IMR-90 (cell line): ENCODE data around the gene CD79A. TPM values are rescaled to one million over a fixed set of nuclear protein-coding genes. Genes with fewer than 3 reads are reported as not detected.

Experiments used
- ATAC-seq: fragments of 200-7000 bp; cut with Tn5 transposase; 2 replicates; pipeline ENCODE4 v1.9.1; 2020; ENCODE audit warnings: low read depth, mild to moderate bottlenecking, moderate library complexity
- BruUV-seq: library from RNA; stranded (reverse); fragments of 400-500 nt; replicated peaks from 2 replicates; lab custom pipeline; 2021; lab: Mats Ljungman, UMichigan
- CTCF ChIA-PET: fragments of 300-600 bp; formaldehyde crosslinking; extraction: SDS; loops from one replicate; lab custom pipeline; 2021; ENCODE audit warnings: antibody characterized with exemption; lab: Yijun Ruan, JAX
- POLR2A ChIA-PET: fragments of 300-600 bp; sonication (Branson Sonifier 250); formaldehyde crosslinking; loops from one replicate; lab custom pipeline; 2022; ENCODE audit warnings: antibody characterized with exemption; ENCODE audit not compliant: unreplicated experiment; lab: Charles Lee
- DNase-seq: peaks from one replicate; pipeline ENCODE4 v3.0.0; 2013
- H2AFZ ChIP-seq: replicated peaks from 2 replicates; pipeline ENCODE3; 2013; ENCODE audit warnings: low read length, mild to moderate bottlenecking; ENCODE audit not compliant: poor library complexity
- H2AK5ac ChIP-seq: 2 replicates; pipeline ENCODE4 v1.6.1; 2013; ENCODE audit warnings: low read depth, low read length, inconsistent platforms
- H2AK9ac ChIP-seq: replicated peaks from 2 replicates; pipeline ENCODE3; 2013; ENCODE audit warnings: mild to moderate bottlenecking, low read depth, low read length, moderate library complexity; ENCODE audit not compliant: poor library complexity
- H2BK120ac ChIP-seq: 2 replicates; pipeline ENCODE4 v1.6.1; 2013; ENCODE audit warnings: low read depth, low read length, inconsistent platforms
- H2BK15ac ChIP-seq: 3 replicates; pipeline ENCODE4 v1.6.1; 2013; ENCODE audit warnings: low read depth, low read length, inconsistent platforms
- H2BK20ac ChIP-seq: 2 replicates; pipeline ENCODE4 v1.6.1; 2013; ENCODE audit warnings: low read depth, mild to moderate bottlenecking, inconsistent platforms, low read length, moderate library complexity
- H2BK5ac ChIP-seq: 2 replicates; pipeline ENCODE4 v1.6.1; 2013; ENCODE audit warnings: mild to moderate bottlenecking, low read depth, low read length, inconsistent platforms; ENCODE audit not compliant: poor library complexity, severe bottlenecking
- H3K14ac ChIP-seq: replicated peaks from 2 replicates; pipeline ENCODE4 v1.6.1; 2013; ENCODE audit warnings: low read depth, low read length, inconsistent platforms
- H3K18ac ChIP-seq: 2 replicates; pipeline ENCODE4 v1.6.1; 2013; ENCODE audit warnings: low read depth, low read length, control low read depth
- H3K23ac ChIP-seq: 2 replicates; pipeline ENCODE4 v1.6.1; 2013; ENCODE audit warnings: low read depth, low read length, inconsistent platforms
- H3K27ac ChIP-seq: 2 replicates; pipeline ENCODE4 v1.5.1; 2013; ENCODE audit warnings: mild to moderate bottlenecking, control low read depth, low read length; ENCODE audit not compliant: insufficient read depth
- H3K27me3 ChIP-seq: 2 replicates; pipeline ENCODE4 v1.6.1; 2013; ENCODE audit warnings: low read length; ENCODE audit not compliant: control insufficient read depth, insufficient read depth
- H3K36me3 ChIP-seq: 2 replicates; pipeline ENCODE4 v1.6.1; 2013; ENCODE audit warnings: low read length, mixed read lengths; ENCODE audit not compliant: control insufficient read depth, insufficient read depth
- H3K4ac ChIP-seq: 2 replicates; pipeline ENCODE4 v1.6.1; 2013; ENCODE audit warnings: low read depth, low read length, inconsistent platforms
- H3K4me1 ChIP-seq: 2 replicates; pipeline ENCODE4 v1.6.1; 2013; ENCODE audit warnings: low read length, mixed read lengths; ENCODE audit not compliant: control insufficient read depth, insufficient read depth
- H3K4me2 ChIP-seq: 2 replicates; pipeline ENCODE4 v1.6.1; 2013; ENCODE audit warnings: low read depth, mild to moderate bottlenecking, control low read depth, low read length, moderate library complexity
- H3K4me3 ChIP-seq: 2 replicates; pipeline ENCODE4 v1.5.1; 2013; ENCODE audit warnings: low read depth, mild to moderate bottlenecking, control low read depth, low read length, moderate library complexity; ENCODE audit not compliant: insufficient read depth
- H3K56ac ChIP-seq: 2 replicates; pipeline ENCODE4 v1.6.1; 2013; ENCODE audit warnings: low read length, inconsistent platforms; ENCODE audit not compliant: insufficient read depth; ENCODE audit errors: extremely low read depth
- H3K79me1 ChIP-seq, 2 experiments: 2 replicates each; pipeline ENCODE4 v1.6.1; 2013; ENCODE audit warnings: low read length in 2 of 2, inconsistent platforms in 1 of 2, low read depth in 1 of 2
- H3K9ac ChIP-seq: 2 replicates; pipeline ENCODE4 v1.6.1; 2013; ENCODE audit warnings: low read depth, low read length, control low read depth
- H3K9me1 ChIP-seq: 2 replicates; pipeline ENCODE4 v1.6.1; 2013; ENCODE audit warnings: low read length, inconsistent platforms; ENCODE audit not compliant: insufficient read depth
- H3K9me3 ChIP-seq: 2 replicates; pipeline ENCODE4 v1.6.1; 2013; ENCODE audit warnings: low read length; ENCODE audit not compliant: control insufficient read depth, insufficient read depth
- H4K20me1 ChIP-seq: 2 replicates; pipeline ENCODE4 v1.6.1; 2013; ENCODE audit warnings: low read length, inconsistent platforms; ENCODE audit not compliant: insufficient read depth
- H4K5ac ChIP-seq: 2 replicates; pipeline ENCODE4 v1.6.1; 2013; ENCODE audit warnings: mild to moderate bottlenecking, low read depth, low read length, control low read depth
- H4K8ac ChIP-seq, 2 experiments: 2 replicates each; pipeline ENCODE4 v1.6.1; 2013; ENCODE audit warnings: low read depth in 2 of 2, low read length in 2 of 2, control low read depth in 1 of 2, inconsistent platforms in 1 of 2
- H4K91ac ChIP-seq: 2 replicates; pipeline ENCODE4 v1.6.1; 2013; ENCODE audit warnings: low read depth, low read length, inconsistent platforms; ENCODE audit not compliant: insufficient read depth
- BHLHE40 ChIP-seq: fragments of 150-350 bp; IDR thresholded peaks from 2 replicates; pipeline ENCODE4 v1.6.1; 2016; ENCODE audit warnings: mild to moderate bottlenecking, low read depth, low read length
- CEBPB ChIP-seq: IDR thresholded peaks from 2 replicates; pipeline ENCODE4 v1.6.1; 2012; ENCODE audit warnings: low read depth, low read length, improper control_type of control experiment
- CHD1 ChIP-seq: IDR thresholded peaks from 2 replicates; pipeline ENCODE4 v1.6.1; 2012; ENCODE audit warnings: low read depth, low read length, improper control_type of control experiment
- FOS ChIP-seq: fragments of 150-350 bp; IDR thresholded peaks from 2 replicates; pipeline ENCODE4 v1.6.1; 2016; ENCODE audit warnings: low read depth, low read length
- MAFK ChIP-seq: IDR thresholded peaks from 2 replicates; pipeline ENCODE4 v1.6.1; 2012; ENCODE audit warnings: low read depth, low read length, improper control_type of control experiment
- MAZ ChIP-seq: IDR thresholded peaks from 2 replicates; pipeline ENCODE4 v1.6.1; 2012; ENCODE audit warnings: low read depth, mild to moderate bottlenecking, low read length, improper control_type of control experiment, moderate library complexity, borderline replicate concordance
- POLR2A ChIP-seq: IDR thresholded peaks from 2 replicates; pipeline ENCODE4 v1.6.1; 2012; ENCODE audit warnings: mild to moderate bottlenecking, low read depth, low read length
- RAD21 ChIP-seq: IDR thresholded peaks from 2 replicates; pipeline ENCODE4 v1.6.1; 2012; ENCODE audit warnings: low read length, improper control_type of control experiment
- RCOR1 ChIP-seq: IDR thresholded peaks from 2 replicates; pipeline ENCODE4 v1.6.1; 2012; ENCODE audit warnings: mild to moderate bottlenecking, low read length, improper control_type of control experiment; ENCODE audit not compliant: insufficient replicate concordance
- RFX5 ChIP-seq: IDR thresholded peaks from 2 replicates; pipeline ENCODE4 v1.8.0; 2012; ENCODE audit warnings: low read depth, mild to moderate bottlenecking, low read length, moderate library complexity
- WGBS, 2 experiments: methylation state at CpG; one replicate each; pipeline versions ENCODE4 v1.1.5 to v1.1.7; 2013; ENCODE audit warnings: missing lambda C conversion rate in 2 of 2; ENCODE audit not compliant: insufficient read length in 1 of 2; ENCODE audit errors: extremely low coverage in 2 of 2; 5-methylcytosine and 5-hydroxymethylcytosine counted together
- dilution Hi-C: fragments of 300-500 bp; cut with HindIII; formaldehyde crosslinking; loops from one replicate; pipeline ENCODE4 v1.14.3; 2018; ENCODE audit warnings: low sequenced_read_pairs; ENCODE audit not compliant: unreplicated experiment
- in situ Hi-C: fragments of 300-500 bp; cut with MboI; formaldehyde crosslinking; loops from 3 replicates; pipeline ENCODE4 v1.14.3; 2019; ENCODE audit warnings: low sequenced_read_pairs, inconsistent platforms, mixed read lengths
- intact Hi-C: fragments of 100-400 bp; cut with micrococcal nuclease; formaldehyde crosslinking; loops from 2 replicates; pipeline ENCODE4 v1.10.0; 2022
- polyA plus RNA-seq, 3 experiments: library from polyadenylated mRNA; depleted of rRNA; stranded (reverse); fragments of >200 nt; gene quantifications; 2 replicates each; pipeline ENCODE4 v1.2.3, GENCODE V29; 2012; ENCODE audit warnings: low replicate concordance in 1 of 3
- total RNA-seq: library from RNA; depleted of rRNA; stranded (reverse); fragments of >200 nt; gene quantifications from 2 replicates; pipeline ENCODE4 v1.2.3, GENCODE V29; 2012
- TF ChIP-seq, protein P1 (sequence below): conservative IDR thresholded peaks from 2 replicates; pipeline ENCODE4 v1.5.1; 2012; ENCODE audit warnings: mild to moderate bottlenecking, low read depth, low read length, improper control_type of control experiment
- TF ChIP-seq, protein P2 (sequence below): fragments of 150-350 bp; IDR thresholded peaks from 2 replicates; pipeline ENCODE4 v1.6.1; 2017; ENCODE audit warnings: mild to moderate bottlenecking, antibody characterized with exemption, low read length, low read depth
- TF ChIP-seq, protein P3 (sequence below): fragments of 150-350 bp; IDR thresholded peaks from 2 replicates; pipeline ENCODE4 v1.6.1; 2016; ENCODE audit warnings: low read depth, mild to moderate bottlenecking, low read length, moderate library complexity, borderline replicate concordance

CD79A gene
- total and polyA plus RNA-seq, 2 of the 4 experiments (the other 2 are of a cell fraction), result 0.19 TPM; not detected in 1

DNA sequence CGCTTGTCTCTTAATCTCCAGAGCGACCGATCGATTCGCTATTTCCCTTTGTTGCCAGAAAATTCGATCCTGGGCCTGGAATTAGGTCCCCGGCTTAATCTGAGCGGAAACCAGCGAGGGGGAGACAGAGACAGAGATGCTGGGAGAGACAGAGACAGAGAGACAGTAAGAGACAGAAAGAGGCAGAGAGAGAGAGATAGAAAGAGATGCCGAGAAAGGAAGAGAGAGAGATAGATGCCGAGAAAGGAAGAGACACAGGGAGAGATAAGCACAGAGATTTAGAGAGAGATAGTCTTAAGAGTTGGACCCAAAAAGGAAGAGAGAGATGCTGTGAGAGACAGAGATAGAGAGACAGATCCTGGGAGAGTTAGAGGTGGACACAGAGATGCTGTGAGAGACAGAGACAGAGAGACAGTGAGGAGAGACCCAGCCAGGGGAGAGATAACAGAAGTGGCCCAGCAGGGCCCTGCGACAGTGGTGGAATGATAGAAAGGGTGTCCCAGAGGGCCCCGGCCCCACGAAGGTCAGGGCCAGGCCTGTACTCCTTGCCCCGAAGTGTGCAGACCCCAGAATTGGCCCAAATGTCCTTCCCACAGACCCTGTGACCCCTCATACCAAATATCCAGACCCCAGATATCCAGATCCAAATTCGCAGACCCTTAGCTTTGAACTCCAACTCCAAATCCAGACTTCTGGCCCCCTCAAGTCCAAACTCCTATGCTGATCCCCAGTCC, 49.9 kb downstream of the CD79A start:
- H2BK20ac ChIP-seq, result no peak overlapping the region
- no peak overlapping the region for H3K56ac ChIP-seq
- H2BK5ac ChIP-seq, result no peak overlapping the region
- no TSS peak for BruUV-seq
- no peaks in the 10 kb centered on the region for H3K36me3 ChIP-seq
- no peak overlapping the region for H4K91ac ChIP-seq
- H4K20me1 ChIP-seq, result peaks cover 23% of the 10 kb centered on the region; the same call in 1 of the 2 replicates
- H2AK9ac ChIP-seq, result no peak overlapping the region
- ATAC-seq (no peak), DNase-seq (no peak)
- WGBS, 2 experiments, result 38% methylated on average over 14 of the region's 16 CpGs; no CpG with 5 or more reads in 1 of the 2 experiments
- H4K8ac ChIP-seq, result no peak overlapping the region
- no peak overlapping the region for H2BK120ac ChIP-seq
- no peak overlapping the region for H3K4me2 ChIP-seq
- no peak overlapping the region for H3K14ac ChIP-seq
- H2AK5ac ChIP-seq, result no peak overlapping the region
- POLR2A ChIA-PET, result no interaction called here
- H2AFZ ChIP-seq, result no peak overlapping the region
- peaks cover 3% of the 10 kb centered on the region; the same call in 1 of the 2 replicates for H3K9me3 ChIP-seq
- intact Hi-C loops, result no loop called here
- TF ChIP-seq RAD21 (no peak), RCOR1 (no peak), CEBPB (no peak), RFX5 (no peak), CHD1 (no peak), MAZ (no peak), MAFK (no peak), POLR2A (no peak), FOS (no peak), BHLHE40 (no peak)
- TF ChIP-seq, protein P1, sequence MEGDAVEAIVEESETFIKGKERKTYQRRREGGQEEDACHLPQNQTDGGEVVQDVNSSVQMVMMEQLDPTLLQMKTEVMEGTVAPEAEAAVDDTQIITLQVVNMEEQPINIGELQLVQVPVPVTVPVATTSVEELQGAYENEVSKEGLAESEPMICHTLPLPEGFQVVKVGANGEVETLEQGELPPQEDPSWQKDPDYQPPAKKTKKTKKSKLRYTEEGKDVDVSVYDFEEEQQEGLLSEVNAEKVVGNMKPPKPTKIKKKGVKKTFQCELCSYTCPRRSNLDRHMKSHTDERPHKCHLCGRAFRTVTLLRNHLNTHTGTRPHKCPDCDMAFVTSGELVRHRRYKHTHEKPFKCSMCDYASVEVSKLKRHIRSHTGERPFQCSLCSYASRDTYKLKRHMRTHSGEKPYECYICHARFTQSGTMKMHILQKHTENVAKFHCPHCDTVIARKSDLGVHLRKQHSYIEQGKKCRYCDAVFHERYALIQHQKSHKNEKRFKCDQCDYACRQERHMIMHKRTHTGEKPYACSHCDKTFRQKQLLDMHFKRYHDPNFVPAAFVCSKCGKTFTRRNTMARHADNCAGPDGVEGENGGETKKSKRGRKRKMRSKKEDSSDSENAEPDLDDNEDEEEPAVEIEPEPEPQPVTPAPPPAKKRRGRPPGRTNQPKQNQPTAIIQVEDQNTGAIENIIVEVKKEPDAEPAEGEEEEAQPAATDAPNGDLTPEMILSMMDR, result no peak
- TF ChIP-seq, protein P2, sequence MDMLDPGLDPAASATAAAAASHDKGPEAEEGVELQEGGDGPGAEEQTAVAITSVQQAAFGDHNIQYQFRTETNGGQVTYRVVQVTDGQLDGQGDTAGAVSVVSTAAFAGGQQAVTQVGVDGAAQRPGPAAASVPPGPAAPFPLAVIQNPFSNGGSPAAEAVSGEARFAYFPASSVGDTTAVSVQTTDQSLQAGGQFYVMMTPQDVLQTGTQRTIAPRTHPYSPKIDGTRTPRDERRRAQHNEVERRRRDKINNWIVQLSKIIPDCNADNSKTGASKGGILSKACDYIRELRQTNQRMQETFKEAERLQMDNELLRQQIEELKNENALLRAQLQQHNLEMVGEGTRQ, result no peak
- TF ChIP-seq, protein P3, sequence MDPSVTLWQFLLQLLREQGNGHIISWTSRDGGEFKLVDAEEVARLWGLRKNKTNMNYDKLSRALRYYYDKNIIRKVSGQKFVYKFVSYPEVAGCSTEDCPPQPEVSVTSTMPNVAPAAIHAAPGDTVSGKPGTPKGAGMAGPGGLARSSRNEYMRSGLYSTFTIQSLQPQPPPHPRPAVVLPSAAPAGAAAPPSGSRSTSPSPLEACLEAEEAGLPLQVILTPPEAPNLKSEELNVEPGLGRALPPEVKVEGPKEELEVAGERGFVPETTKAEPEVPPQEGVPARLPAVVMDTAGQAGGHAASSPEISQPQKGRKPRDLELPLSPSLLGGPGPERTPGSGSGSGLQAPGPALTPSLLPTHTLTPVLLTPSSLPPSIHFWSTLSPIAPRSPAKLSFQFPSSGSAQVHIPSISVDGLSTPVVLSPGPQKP, result no peak
- CTCF ChIA-PET, result no interaction called here
- no peak overlapping the region for H2BK15ac ChIP-seq
- no peak overlapping the region for H3K4ac ChIP-seq
- H4K5ac ChIP-seq, result no peak overlapping the region
- no peak overlapping the region for H3K4me3 ChIP-seq
- no peaks in the 10 kb centered on the region; the same call in 1 of the 2 replicates for H3K9me1 ChIP-seq
- no peaks in the 10 kb centered on the region for H3K79me1 ChIP-seq
- no peak overlapping the region for H3K27ac ChIP-seq
- H3K27me3 ChIP-seq, result peaks cover 87% of the 10 kb centered on the region
- no peak overlapping the region for H3K18ac ChIP-seq
- in situ Hi-C loops, result no loop called here
- H3K23ac ChIP-seq, result no peak overlapping the region
- dilution Hi-C loops, result no loop called here
- H3K9ac ChIP-seq, result no peak overlapping the region
- H3K4me1 ChIP-seq, result peaks cover 5% of the 10 kb centered on the region
